ENCODE results near the gene TAS2R4. TPM values are rescaled to one million over a fixed set of nuclear protein-coding genes. Genes with fewer than 3 reads are reported as not detected.
"Not testable (repeated sequence)": the region's sequence is repeated elsewhere in the genome, so short reads cannot be mapped to it uniquely, and the experiment has no call there.

The TAS2R4 gene
- total RNA-seq, result under 1 TPM; 0.56 to 0.62 TPM

GRCh38 chr7:141776374-141776773, at the start of gene TAS2R4:
Gene TAS2R4 (plus strand): TSS chr7:141776674. CDS start chr7:141778489, 1,815 bp downstream.
- no peak within 1 kb of the TSS for H3K4me3 Mint-ChIP-seq
- no peak for DNase-seq
- H3K27ac Mint-ChIP-seq, result no peak within 1 kb of the TSS
- no peaks in the 10 kb centered on the region for H3K27me3 Mint-ChIP-seq
- H3K4me1 Mint-ChIP-seq (ENCODE audit: low read depth), result no peaks in the 10 kb centered on the region
- intact Hi-C loops (cut with micrococcal nuclease), result no loop called here
- no peaks in the 10 kb centered on the region for H3K9me3 Mint-ChIP-seq
- peaks cover 50% of the 10 kb centered on the region for H3K36me3 Mint-ChIP-seq
- ChIA-PET CTCF (interaction anchor here (1.6 kb wide), 1 partner anchor 9 kb away, joined by 14 read pairs; no protein-coding TSS in a partner anchor), POLR2A (no interaction called here)

- no peaks in the 10 kb centered on the region for H3K27me3 Mint-ChIP-seq
- H3K27ac Mint-ChIP-seq, result no peak overlapping the region
- H3K4me1 Mint-ChIP-seq (ENCODE audit: low read depth), result no peaks in the 10 kb centered on the region
- H3K9me3 Mint-ChIP-seq, result no peaks in the 10 kb centered on the region
- ChIA-PET CTCF (interaction anchor here (3.8 kb wide), 1 partner anchor 9 kb away, joined by 24 read pairs; the partner anchor contains the start of gene SSBP1), POLR2A (no interaction called here)
- no peaks in the 10 kb centered on the region for H3K36me3 Mint-ChIP-seq
- no peak for DNase-seq
- intact Hi-C loops (cut with micrococcal nuclease), result no loop called here
- no peak overlapping the region for H3K4me3 Mint-ChIP-seq
Observed at GRCh38 chr7:141729020-141729419, 47.5 kb upstream of the TAS2R4 start.

GRCh38 chr7:141731476-141732149, 44.9 kb upstream of the TAS2R4 start:
- H3K9me3 Mint-ChIP-seq, result no peaks in the 10 kb centered on the region

GRCh38 chr7:141737118-141737835, 39.2 kb upstream of the TAS2R4 start:
- CTCF ChIA-PET, result interaction anchor here (0.7 to 3.9 kb wide), 25 partner anchors 10 to 739 kb away, joined by 3 to 57 read pairs (median 6); partner anchors contain the start of genes AGK, DENND11, MRPS33 and WEE2
- POLR2A ChIA-PET, result interaction anchor here (1.3 to 2.6 kb wide), 3 partner anchors 19 to 186 kb away, joined by 4 to 20 read pairs (median 5); partner anchors contain the start of genes AGK and DENND11
- intact Hi-C loops (cut with micrococcal nuclease), result loop anchor here (10.0 kb wide), 1 partner anchor 1562 kb away; the partner anchor contains the start of gene KDM7A
- H3K9me3 Mint-ChIP-seq, result no peaks in the 10 kb centered on the region
- H3K36me3 Mint-ChIP-seq, result peaks cover 29% of the 10 kb centered on the region
- H3K4me3 Mint-ChIP-seq, result peak overlapping the region; percentile 99
- H3K4me1 Mint-ChIP-seq (ENCODE audit: low read depth), result peaks cover 32% of the 10 kb centered on the region
- H3K27me3 Mint-ChIP-seq, result no peaks in the 10 kb centered on the region
- DNase-seq, result peak; percentile 13
- H3K27ac Mint-ChIP-seq, result peak overlapping the region; percentile 99

More at GRCh38 chr7:141731476-141732149, 44.9 kb upstream of the TAS2R4 start:
- H3K4me3 Mint-ChIP-seq, result no peak overlapping the region
- DNase-seq, result no peak
- POLR2A ChIA-PET, result no interaction called here
- H3K27ac Mint-ChIP-seq, result no peak overlapping the region
- CTCF ChIA-PET, result no interaction called here
- no peaks in the 10 kb centered on the region for H3K36me3 Mint-ChIP-seq
- intact Hi-C loops (cut with micrococcal nuclease), result loop anchor here (10.0 kb wide), 1 partner anchor 1557 kb away; the partner anchor contains the start of gene KDM7A
- H3K4me1 Mint-ChIP-seq (ENCODE audit: low read depth), result no peaks in the 10 kb centered on the region
- H3K27me3 Mint-ChIP-seq, result no peaks in the 10 kb centered on the region

- Mint-ChIP-seq H3K4me3 (peak within 1 kb of the TSS; percentile 99), H3K9me3 (no peaks in the 10 kb centered on the region), H3K27ac (peak within 1 kb of the TSS; percentile 99), H3K36me3 (peaks cover 33% of the 10 kb centered on the region), H3K27me3 (no peaks in the 10 kb centered on the region), H3K4me1 (ENCODE audit: low read depth) (peaks cover 35% of the 10 kb centered on the region)
- intact Hi-C loops (cut with micrococcal nuclease), result loop anchor here (1.0 to 10.0 kb wide), 7 partner anchors 37 to 1563 kb away; partner anchors contain the start of genes KDM7A, MKRN1 and MRPS33
- ChIA-PET POLR2A (interaction anchor here (0.6 to 2.6 kb wide), 8 partner anchors 11 to 811 kb away, joined by 3 to 20 read pairs (median 4); partner anchors contain the start of genes AGK, DENND11 and WEE2), CTCF (interaction anchor here (0.7 to 3.9 kb wide), 30 partner anchors 10 to 739 kb away, joined by 3 to 57 read pairs (median 5); partner anchors contain the start of genes AGK, DENND11, MRPS33 and WEE2)
- DNase-seq, result peak; percentile 96
Observed at GRCh38 chr7:141737836-141738591, 38.5 kb upstream of the TAS2R4 start, which contains the start of gene SSBP1. Gene SSBP1 (plus strand): TSS chr7:141738358. CDS start chr7:141739167, 809 bp downstream.

- peak overlapping the region; percentile 99 for H3K27ac Mint-ChIP-seq
- H3K36me3 Mint-ChIP-seq, result peaks cover 38% of the 10 kb centered on the region
- H3K4me1 Mint-ChIP-seq (ENCODE audit: low read depth), result peaks cover 37% of the 10 kb centered on the region
- no peaks in the 10 kb centered on the region for H3K9me3 Mint-ChIP-seq
- intact Hi-C loops (cut with micrococcal nuclease), result loop anchor here (1.0 to 10.0 kb wide), 7 partner anchors 37 to 1564 kb away; partner anchors contain the start of genes KDM7A, MKRN1 and MRPS33
- peak overlapping the region; percentile 99 for H3K4me3 Mint-ChIP-seq
- no peaks in the 10 kb centered on the region for H3K27me3 Mint-ChIP-seq
- CTCF ChIA-PET, result interaction anchor here (0.7 to 3.9 kb wide), 22 partner anchors 11 to 724 kb away, joined by 3 to 57 read pairs (median 6); partner anchors contain the start of genes DENND11, MRPS33 and WEE2
- POLR2A ChIA-PET, result interaction anchor here (0.8 to 2.6 kb wide), 7 partner anchors 11 to 812 kb away, joined by 3 to 20 read pairs (median 4); partner anchors contain the start of genes AGK, DENND11 and WEE2
- DNase-seq, result no peak
Observed at GRCh38 chr7:141738592-141739013, 37.9 kb upstream of the TAS2R4 start.

GRCh38 chr7:141739250-141739649, 37.2 kb upstream of the TAS2R4 start:
- Mint-ChIP-seq H3K36me3 (peaks cover 45% of the 10 kb centered on the region), H3K27me3 (no peaks in the 10 kb centered on the region)

GRCh38 chr7:141742229-141742628, 34.2 kb upstream of the TAS2R4 start:
- no peak for DNase-seq
- H3K4me3 Mint-ChIP-seq, result no peak overlapping the region
- ChIA-PET CTCF (interaction anchor here (1.1 kb wide), 1 partner anchor 43 kb away, joined by 3 read pairs; no protein-coding TSS in a partner anchor), POLR2A (no interaction called here)
- no peaks in the 10 kb centered on the region for H3K27me3 Mint-ChIP-seq
- H3K4me1 Mint-ChIP-seq (ENCODE audit: low read depth), result peaks cover 39% of the 10 kb centered on the region
- no peak overlapping the region for H3K27ac Mint-ChIP-seq
- no peaks in the 10 kb centered on the region for H3K9me3 Mint-ChIP-seq
- H3K36me3 Mint-ChIP-seq, result peaks cover 57% of the 10 kb centered on the region
- intact Hi-C loops (cut with micrococcal nuclease), result no loop called here

More at GRCh38 chr7:141739250-141739649, 37.2 kb upstream of the TAS2R4 start:
- H3K4me3 Mint-ChIP-seq, result peak overlapping the region; percentile 99
- H3K4me1 Mint-ChIP-seq (ENCODE audit: low read depth), result peaks cover 40% of the 10 kb centered on the region
- no peaks in the 10 kb centered on the region for H3K9me3 Mint-ChIP-seq
- intact Hi-C loops (cut with micrococcal nuclease), result loop anchor here (2.0 to 10.0 kb wide), 2 partner anchors 180 to 1564 kb away; partner anchors contain the start of gene KDM7A
- ChIA-PET POLR2A (interaction anchor here (1.0 to 2.6 kb wide), 2 partner anchors 37 to 189 kb away, joined by 3 to 20 read pairs; partner anchors contain the start of gene DENND11), CTCF (interaction anchor here (1.4 to 3.0 kb wide), 8 partner anchors 12 to 725 kb away, joined by 4 to 36 read pairs (median 12); partner anchors contain the start of genes DENND11, MRPS33 and WEE2)
- DNase-seq, result no peak
- H3K27ac Mint-ChIP-seq, result peak overlapping the region; percentile 54

GRCh38 chr7:141744131-141744530, 32.3 kb upstream of the TAS2R4 start:
- Mint-ChIP-seq H3K27ac (no peak overlapping the region), H3K4me3 (no peak overlapping the region), H3K9me3 (no peaks in the 10 kb centered on the region), H3K4me1 (ENCODE audit: low read depth) (peaks cover 30% of the 10 kb centered on the region), H3K36me3 (peaks cover 61% of the 10 kb centered on the region), H3K27me3 (no peaks in the 10 kb centered on the region)
- ChIA-PET CTCF (no interaction called here), POLR2A (no interaction called here)
- DNase-seq, result no peak
- intact Hi-C loops (cut with micrococcal nuclease), result no loop called here

GRCh38 chr7:141748396-141748795, 28.1 kb upstream of the TAS2R4 start:
- DNase-seq, result no peak
- ChIA-PET POLR2A (no interaction called here), CTCF (interaction anchor here (0.5 to 0.7 kb wide), 2 partner anchors 37 to 135 kb away, joined by 3 to 4 read pairs; no protein-coding TSS in a partner anchor)
- Mint-ChIP-seq H3K9me3 (peaks cover 29% of the 10 kb centered on the region), H3K4me1 (ENCODE audit: low read depth) (peaks cover 4% of the 10 kb centered on the region), H3K4me3 (no peak overlapping the region), H3K27me3 (no peaks in the 10 kb centered on the region), H3K36me3 (peaks cover 72% of the 10 kb centered on the region), H3K27ac (no peak overlapping the region)
- intact Hi-C loops (cut with micrococcal nuclease), result no loop called here

- H3K27me3 Mint-ChIP-seq; CTCF ChIA-PET; H3K27ac Mint-ChIP-seq; H3K4me3 Mint-ChIP-seq; intact Hi-C loops (cut with micrococcal nuclease); H3K4me1 Mint-ChIP-seq (ENCODE audit: low read depth); POLR2A ChIA-PET; DNase-seq: not testable (repeated sequence)
- Mint-ChIP-seq H3K36me3 (peaks cover 73% of the 10 kb centered on the region), H3K9me3 (peaks cover 29% of the 10 kb centered on the region)
Observed at GRCh38 chr7:141751904-141752303, 24.6 kb upstream of the TAS2R4 start.
